Mesendoderm (in vitro differentiated cells): ENCODE measurements around the gene ANKRD40.
A peak's percentile ranks its signal among the peaks of the same experiment; 100 is the strongest.

Experiments
- DNase-seq: peaks from one replicate; pipeline ENCODE4 v3.0.0; 2013
- H2AK5ac ChIP-seq: 2 replicates; pipeline ENCODE4 v1.6.1; 2013; ENCODE audit warnings: low read length, inconsistent platforms
- H2BK120ac ChIP-seq: 2 replicates; pipeline ENCODE4 v1.6.1; 2013; ENCODE audit warnings: low read depth, mild to moderate bottlenecking, low read length, moderate library complexity, mixed read lengths
- H2BK15ac ChIP-seq: replicated peaks from 2 replicates; pipeline ENCODE4 v1.6.1; 2013; ENCODE audit warnings: low read depth, mild to moderate bottlenecking, moderate library complexity
- H2BK5ac ChIP-seq: 2 replicates; pipeline ENCODE4 v1.6.1; 2013; ENCODE audit warnings: low read length, inconsistent platforms
- H3K18ac ChIP-seq: 2 replicates; pipeline ENCODE4 v1.6.1; 2013; ENCODE audit warnings: mild to moderate bottlenecking, low read length, mixed read lengths
- H3K23ac ChIP-seq: one replicate; pipeline ENCODE4 v1.6.1; 2013; ENCODE audit warnings: low read length
- H3K27ac ChIP-seq: 2 replicates; pipeline ENCODE4 v1.5.1; 2013; ENCODE audit warnings: low read depth, mild to moderate bottlenecking, inconsistent platforms, low read length, moderate library complexity
- H3K27me3 ChIP-seq: 2 replicates; pipeline ENCODE4 v1.6.1; 2013; ENCODE audit warnings: low read length, control low read depth, mild to moderate bottlenecking, inconsistent platforms; ENCODE audit not compliant: insufficient read depth, poor library complexity
- H3K36me3 ChIP-seq: 2 replicates; pipeline ENCODE4 v1.6.1; 2013; ENCODE audit warnings: low read length, inconsistent platforms; ENCODE audit not compliant: control insufficient read depth, insufficient read depth
- H3K4ac ChIP-seq: one replicate; pipeline ENCODE4 v1.6.1; 2013; ENCODE audit warnings: low read depth, mild to moderate bottlenecking, low read length, moderate library complexity
- H3K4me1 ChIP-seq: 2 replicates; pipeline ENCODE4 v1.6.1; 2013; ENCODE audit warnings: low read depth, low read length, inconsistent platforms; ENCODE audit not compliant: control insufficient read depth
- H3K4me2 ChIP-seq: 2 replicates; pipeline ENCODE4 v1.6.1; 2013; ENCODE audit warnings: low read length
- H3K4me3 ChIP-seq: 2 replicates; pipeline ENCODE4 v1.5.1; 2013; ENCODE audit warnings: mild to moderate bottlenecking, low read length
- H3K56ac ChIP-seq: one replicate; pipeline ENCODE4 v1.6.1; 2013; ENCODE audit warnings: low read length
- H3K79me1 ChIP-seq: 2 replicates; pipeline ENCODE4 v1.6.1; 2013; ENCODE audit warnings: low read length, inconsistent platforms
- H3K79me2 ChIP-seq: 2 replicates; pipeline ENCODE4 v1.6.1; 2013; ENCODE audit warnings: mild to moderate bottlenecking, low read length; ENCODE audit not compliant: control insufficient read depth, insufficient read depth
- H3K9ac ChIP-seq: 2 replicates; pipeline ENCODE4 v1.6.1; 2013; ENCODE audit warnings: low read length, inconsistent platforms
- H4K5ac ChIP-seq: one replicate; pipeline ENCODE4 v1.6.1; 2013; ENCODE audit warnings: low read length
- H4K8ac ChIP-seq: one replicate; pipeline ENCODE4 v1.6.1; 2013; ENCODE audit warnings: low read depth, mild to moderate bottlenecking, control low read depth, low read length, moderate library complexity
- WGBS: extraction: QIAGEN DNeasy Blood & Tissue Kit; methylation state at CpG from one replicate; pipeline ENCODE4 v1.1.7; 2013; ENCODE audit warnings: low lambda C conversion rate, missing lambda C conversion rate; ENCODE audit not compliant: insufficient coverage; ENCODE audit errors: extremely low coverage; 5-methylcytosine and 5-hydroxymethylcytosine counted together

Gene ANKRD40

GRCh38 chr17:50662632-50663225 lies 45.0 kb downstream of the ANKRD40 start:
- H3K23ac ChIP-seq, result no peak overlapping the region
- H3K56ac ChIP-seq, result peak overlapping the region; percentile 63
- H2BK120ac ChIP-seq, result peak overlapping the region; percentile 57
- H3K9ac ChIP-seq, result no peak overlapping the region
- H2BK15ac ChIP-seq, result no peak overlapping the region
- H3K4me2 ChIP-seq, result no peak overlapping the region
- H4K5ac ChIP-seq, result no peak overlapping the region
- WGBS, result no CpG with 5 or more reads among the region's 9 CpGs
- no peaks in the 10 kb centered on the region for H3K36me3 ChIP-seq
- H3K79me2 ChIP-seq, result no peaks in the 10 kb centered on the region
- no peak for DNase-seq
- H4K8ac ChIP-seq, result no peak overlapping the region
- no peaks in the 10 kb centered on the region for H3K79me1 ChIP-seq
- peak overlapping the region; percentile 5 for H3K4ac ChIP-seq
- no peak overlapping the region for H3K4me3 ChIP-seq
- H2AK5ac ChIP-seq, result peak overlapping the region; percentile 60
- no peak overlapping the region for H2BK5ac ChIP-seq
- no peaks in the 10 kb centered on the region for H3K27me3 ChIP-seq
- peak overlapping the region; percentile 72 for H3K18ac ChIP-seq
- no peak overlapping the region for H3K27ac ChIP-seq
- H3K4me1 ChIP-seq, result peaks cover 4% of the 10 kb centered on the region

DNA sequence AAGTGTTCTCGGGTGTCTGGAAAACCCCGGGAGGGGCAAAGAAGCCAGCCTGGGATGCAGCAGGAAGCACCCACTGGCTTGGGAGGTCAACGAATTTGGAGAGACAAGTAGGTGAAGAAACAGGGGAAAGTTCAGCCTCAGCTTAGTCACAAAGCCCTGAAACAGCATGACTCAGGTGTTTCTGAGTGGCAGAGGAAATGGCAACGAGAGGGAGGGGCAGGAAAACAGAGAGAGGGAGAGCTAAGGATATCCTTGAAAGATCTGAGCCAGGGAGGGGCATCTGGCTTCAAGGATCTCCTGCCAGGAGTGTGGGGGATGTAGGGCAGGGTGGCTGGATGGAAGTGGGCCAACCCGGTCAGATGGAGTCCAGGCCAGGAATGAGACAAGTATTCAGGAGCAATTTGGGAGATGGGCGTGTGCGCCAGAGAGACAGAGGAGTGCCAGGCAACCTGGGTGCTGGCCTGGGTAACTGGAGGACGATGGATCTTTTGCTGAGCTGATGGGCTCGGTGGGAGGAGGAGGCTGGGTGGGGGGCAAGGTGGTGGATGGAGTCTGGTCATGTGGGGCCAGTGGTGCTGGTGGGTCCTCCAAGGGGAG lies 45.8 kb downstream of the ANKRD40 start:
- Histone ChIP-seq H2BK5ac (peak overlapping the region; percentile 49), H4K5ac (no peak overlapping the region), H2BK15ac (no peak overlapping the region), H3K27me3 (no peaks in the 10 kb centered on the region), H3K4ac (peak overlapping the region; percentile 89), H3K79me2 (no peaks in the 10 kb centered on the region), H2BK120ac (peak overlapping the region; percentile 6), H3K36me3 (no peaks in the 10 kb centered on the region), H3K18ac (peak overlapping the region; percentile 72), H3K23ac (no peak overlapping the region), H3K4me2 (no peak overlapping the region), H3K4me3 (no peak overlapping the region), H4K8ac (no peak overlapping the region), H3K56ac (peak overlapping the region; percentile 66), H3K27ac (peak overlapping the region; percentile 52), H2AK5ac (peak overlapping the region; percentile 99), H3K4me1 (peaks cover 4% of the 10 kb centered on the region), H3K9ac (no peak overlapping the region), H3K79me1 (no peaks in the 10 kb centered on the region)
- no CpG with 5 or more reads among the region's 9 CpGs for WGBS
- peak; percentile 97 for DNase-seq

DNA sequence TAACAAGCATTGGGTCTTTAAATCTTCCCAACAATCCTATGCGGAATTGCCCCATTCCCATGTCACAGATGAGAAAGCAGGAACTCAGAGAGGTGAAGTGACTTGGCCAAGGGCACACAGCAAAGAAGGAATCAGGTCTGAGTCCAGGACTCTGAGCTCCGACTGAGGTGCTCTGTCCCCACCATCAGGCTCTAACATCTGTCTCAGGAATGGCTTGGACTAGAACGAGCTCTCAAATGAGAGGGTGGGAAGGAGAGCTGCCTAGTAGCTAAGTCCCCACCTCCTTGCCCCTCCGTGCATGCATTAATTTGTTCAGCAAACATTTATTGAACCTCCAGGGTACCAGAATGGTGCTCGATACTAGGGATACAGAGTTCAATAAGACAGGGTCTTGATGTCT lies 46.4 kb downstream of the ANKRD40 start:
- no peak overlapping the region for H4K5ac ChIP-seq
- no CpG with 5 or more reads among the region's 5 CpGs for WGBS
- no peaks in the 10 kb centered on the region for H3K27me3 ChIP-seq
- no peak overlapping the region for H3K23ac ChIP-seq
- peak overlapping the region; percentile 14 for H2BK5ac ChIP-seq
- no peak overlapping the region for H2AK5ac ChIP-seq
- peak overlapping the region; percentile 52 for H3K27ac ChIP-seq
- peak overlapping the region; percentile 66 for H3K56ac ChIP-seq
- H3K4me1 ChIP-seq, result peaks cover 4% of the 10 kb centered on the region
- no peak overlapping the region for H3K4me2 ChIP-seq
- peak overlapping the region; percentile 64 for H3K18ac ChIP-seq
- no peaks in the 10 kb centered on the region for H3K79me2 ChIP-seq
- H4K8ac ChIP-seq, result no peak overlapping the region
- no peak overlapping the region for H2BK15ac ChIP-seq
- peak overlapping the region; percentile 89 for H3K4ac ChIP-seq
- no peaks in the 10 kb centered on the region for H3K79me1 ChIP-seq
- H3K9ac ChIP-seq, result no peak overlapping the region
- no peak overlapping the region for H3K4me3 ChIP-seq
- no peaks in the 10 kb centered on the region for H3K36me3 ChIP-seq
- no peak for DNase-seq
- H2BK120ac ChIP-seq, result peak overlapping the region; percentile 2

DNA sequence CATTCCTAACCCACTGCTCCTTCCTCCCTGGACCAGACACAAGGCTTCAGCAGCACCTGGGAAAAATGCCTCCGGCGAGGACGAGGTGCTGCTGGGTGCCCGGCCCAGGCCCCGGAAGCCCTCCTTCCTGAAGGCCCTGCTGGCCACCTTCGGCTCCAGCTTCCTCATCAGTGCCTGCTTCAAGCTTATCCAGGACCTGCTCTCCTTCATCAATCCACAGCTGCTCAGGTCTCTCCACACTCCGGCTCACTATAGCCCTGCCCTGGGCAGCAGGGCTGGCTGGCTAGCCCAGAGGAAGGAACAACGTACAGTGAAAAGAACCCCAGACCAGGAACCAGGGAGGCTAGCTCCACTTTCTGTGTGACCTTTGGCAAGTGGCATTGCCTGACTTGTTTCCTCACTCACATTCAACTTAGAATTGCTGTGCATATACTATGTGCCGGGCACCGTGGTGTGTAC lies 46.8 kb downstream of the ANKRD40 start:
- H3K36me3 ChIP-seq, result no peaks in the 10 kb centered on the region
- H3K56ac ChIP-seq, result peak overlapping the region; percentile 59
- H3K18ac ChIP-seq, result peak overlapping the region; percentile 64
- H2BK120ac ChIP-seq, result peak overlapping the region; percentile 2
- H4K8ac ChIP-seq, result no peak overlapping the region
- H3K4me2 ChIP-seq, result no peak overlapping the region
- H2BK15ac ChIP-seq, result no peak overlapping the region
- H3K79me1 ChIP-seq, result no peaks in the 10 kb centered on the region
- H2AK5ac ChIP-seq, result no peak overlapping the region
- no peaks in the 10 kb centered on the region for H3K79me2 ChIP-seq
- H3K4me3 ChIP-seq, result no peak overlapping the region
- DNase-seq, result no peak
- H3K27ac ChIP-seq, result peak overlapping the region; percentile 52
- no CpG with 5 or more reads among the region's 10 CpGs for WGBS
- peaks cover 4% of the 10 kb centered on the region for H3K4me1 ChIP-seq
- H3K27me3 ChIP-seq, result no peaks in the 10 kb centered on the region
- H2BK5ac ChIP-seq, result peak overlapping the region; percentile 14
- peak overlapping the region; percentile 2 for H3K9ac ChIP-seq
- no peak overlapping the region for H3K23ac ChIP-seq
- no peak overlapping the region for H4K5ac ChIP-seq
- peak overlapping the region; percentile 89 for H3K4ac ChIP-seq

GRCh38 chr17:50660042-50660886 lies 47.5 kb downstream of the ANKRD40 start:
- Histone ChIP-seq H2BK5ac (no peak overlapping the region), H2AK5ac (no peak overlapping the region), H4K8ac (no peak overlapping the region), H3K4ac (peak overlapping the region; percentile 89), H3K27ac (no peak overlapping the region), H3K4me2 (no peak overlapping the region), H2BK120ac (peak overlapping the region; percentile 2), H2BK15ac (no peak overlapping the region), H3K4me1 (peaks cover 4% of the 10 kb centered on the region), H3K9ac (no peak overlapping the region), H3K23ac (no peak overlapping the region), H3K79me2 (no peaks in the 10 kb centered on the region), H3K18ac (peak overlapping the region; percentile 64), H3K56ac (peak overlapping the region; percentile 59), H3K79me1 (no peaks in the 10 kb centered on the region), H3K36me3 (no peaks in the 10 kb centered on the region), H3K4me3 (no peak overlapping the region), H4K5ac (no peak overlapping the region), H3K27me3 (no peaks in the 10 kb centered on the region)
- DNase-seq, result no peak
- WGBS, result no CpG with 5 or more reads among the region's 11 CpGs
